SIG-M5 treated with dmso at 0.1 percent for 504 hours (cell line): ENCODE data around the gene AP3B1.

Source experiments
- DNase-seq: peaks from one replicate; lab custom pipeline; 2025; ENCODE audit not compliant: unreplicated experiment; lab: John Stamatoyannopoulos, UW

AP3B1 gene

DNA sequence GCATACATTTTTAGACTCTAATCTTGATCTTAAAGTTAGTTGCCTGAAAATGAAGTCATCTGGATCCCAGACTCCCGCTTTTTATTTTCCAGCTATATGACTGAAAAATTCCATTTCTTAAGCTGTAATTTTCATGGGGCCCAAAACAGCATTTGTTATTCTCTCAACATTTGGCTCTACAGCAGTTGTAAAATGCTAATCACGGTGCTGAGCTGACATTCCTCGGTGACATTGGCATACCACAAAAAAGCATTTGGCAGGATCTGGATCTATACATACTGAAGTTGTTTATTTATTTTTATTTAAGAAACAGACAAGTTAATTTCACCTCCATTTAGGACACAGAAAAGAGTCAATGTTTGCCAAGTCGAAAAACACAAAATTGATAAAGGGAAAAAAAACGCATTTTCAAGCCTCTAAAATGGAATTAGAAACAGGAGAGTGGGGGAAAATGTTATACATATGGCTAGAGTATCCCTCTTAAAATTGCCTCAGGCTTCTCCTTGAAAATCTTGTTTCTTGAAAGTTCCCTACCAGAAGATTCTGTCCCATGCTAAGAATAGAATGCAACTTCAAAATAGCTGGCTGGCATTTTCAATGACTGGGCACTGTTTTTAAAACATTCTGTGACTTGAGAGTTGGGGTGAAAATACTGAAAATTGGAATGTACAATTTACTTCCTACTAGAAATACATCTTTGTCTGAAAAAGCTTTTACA, 310.9 kb downstream of the AP3B1 start:
- DNase-seq, result no peak

DNA sequence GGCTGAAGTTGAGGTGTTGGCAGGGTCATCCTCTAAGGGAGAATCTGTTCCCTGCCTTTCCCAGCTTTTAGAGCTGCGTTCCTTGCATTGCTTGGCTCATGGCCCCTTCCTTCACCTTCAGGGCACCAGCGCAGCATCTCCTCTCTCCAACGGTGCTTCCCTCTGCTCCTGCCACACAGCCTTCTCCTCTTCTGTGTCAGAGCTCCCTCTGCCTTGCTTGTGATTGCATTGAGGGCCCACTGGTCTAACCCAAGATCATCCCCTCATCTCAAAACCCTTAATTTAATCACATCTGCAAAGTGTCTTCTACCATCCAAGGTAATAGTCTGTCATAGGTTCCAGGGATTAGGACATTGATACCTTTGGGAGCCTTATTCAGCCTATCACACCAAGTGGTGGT, 312.7 kb downstream of the AP3B1 start:
- DNase-seq, result peak; percentile 5

- DNase-seq, result no peak
Measured at GRCh38 chr5:77974576-77974975, 319.9 kb downstream of the AP3B1 start.

DNA sequence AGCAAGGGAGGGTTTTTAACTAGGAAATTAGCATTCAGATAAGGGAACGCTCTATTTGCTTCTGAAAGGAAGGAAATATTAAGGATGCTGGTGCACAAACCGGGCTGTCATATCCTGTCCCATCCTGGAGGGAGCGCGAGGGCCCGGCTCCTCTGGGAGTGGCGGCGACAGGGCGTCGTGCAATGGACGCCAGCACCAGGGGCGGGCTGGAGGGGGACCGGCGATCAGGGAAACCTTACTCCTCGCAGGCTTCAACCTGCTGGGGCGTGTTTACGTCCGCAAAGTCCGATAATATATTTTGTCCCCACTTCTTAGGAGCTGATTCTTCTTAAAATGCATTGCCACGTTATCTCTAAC, 321.3 kb downstream of the AP3B1 start:
- no peak for DNase-seq

- DNase-seq, result no peak
Measured at GRCh38 chr5:77972469-77973252, 321.8 kb downstream of the AP3B1 start.

DNA sequence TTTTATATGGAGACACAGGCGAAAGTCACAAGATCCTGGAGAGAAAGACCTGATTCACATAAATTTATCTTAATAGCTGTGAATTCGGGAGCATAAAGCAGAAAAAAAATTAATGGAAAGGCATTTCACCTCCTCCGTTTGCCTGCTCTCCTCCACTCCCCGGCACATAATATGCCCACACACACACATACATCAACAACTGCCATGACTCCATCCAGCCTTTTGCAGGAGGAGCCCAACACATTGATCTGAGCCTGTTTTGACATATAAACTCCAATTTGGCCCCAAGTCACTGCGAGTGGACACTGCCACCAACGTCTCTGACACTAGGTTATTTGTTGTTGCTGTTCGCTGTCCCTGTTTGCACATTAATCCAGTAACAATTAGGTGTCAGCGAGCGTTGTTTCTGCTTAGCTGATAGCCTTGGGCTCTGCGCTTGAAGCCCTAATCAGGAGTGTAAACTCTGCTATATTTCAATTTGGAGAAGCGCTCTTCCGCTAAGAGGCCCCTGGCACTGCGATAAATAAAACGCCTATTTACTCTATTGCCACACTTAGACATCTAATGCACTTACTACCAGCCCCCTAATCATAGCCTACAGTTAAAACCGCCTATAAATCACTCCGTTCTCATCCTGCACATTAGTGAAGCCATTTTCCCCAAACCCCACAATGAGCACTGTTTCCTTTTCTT, 322.6 kb downstream of the AP3B1 start:
- no peak for DNase-seq

GRCh38 chr5:77970891-77971290, 323.6 kb downstream of the AP3B1 start:
- DNase-seq, result no peak

DNA sequence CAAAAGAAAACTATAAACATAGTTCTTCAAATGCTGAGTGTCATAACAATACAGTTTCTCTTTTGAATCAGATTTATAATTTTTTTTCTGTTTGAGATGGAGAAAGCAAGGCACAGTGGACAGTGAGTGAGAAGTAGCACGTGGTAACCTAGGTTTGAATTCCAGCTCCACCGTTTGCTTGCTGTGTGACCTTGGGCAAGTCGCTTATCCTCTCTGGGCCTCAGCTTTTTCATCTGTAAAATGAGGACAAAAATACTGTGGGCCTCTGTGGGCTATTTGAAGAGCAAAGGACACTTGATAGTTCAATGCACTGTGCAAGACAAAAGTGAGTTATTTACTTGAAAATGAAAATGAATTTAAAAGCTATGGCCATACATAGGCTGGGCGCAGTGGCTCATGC, 330.7 kb downstream of the AP3B1 start:
- no peak for DNase-seq

- no peak for DNase-seq
Measured at GRCh38 chr5:77960863-77961396, 333.6 kb downstream of the AP3B1 start.

- no peak for DNase-seq
Measured at GRCh38 chr5:77960305-77960704, 334.2 kb downstream of the AP3B1 start.

- no peak for DNase-seq
Measured at GRCh38 chr5:77958642-77959330, 335.7 kb downstream of the AP3B1 start.

DNA sequence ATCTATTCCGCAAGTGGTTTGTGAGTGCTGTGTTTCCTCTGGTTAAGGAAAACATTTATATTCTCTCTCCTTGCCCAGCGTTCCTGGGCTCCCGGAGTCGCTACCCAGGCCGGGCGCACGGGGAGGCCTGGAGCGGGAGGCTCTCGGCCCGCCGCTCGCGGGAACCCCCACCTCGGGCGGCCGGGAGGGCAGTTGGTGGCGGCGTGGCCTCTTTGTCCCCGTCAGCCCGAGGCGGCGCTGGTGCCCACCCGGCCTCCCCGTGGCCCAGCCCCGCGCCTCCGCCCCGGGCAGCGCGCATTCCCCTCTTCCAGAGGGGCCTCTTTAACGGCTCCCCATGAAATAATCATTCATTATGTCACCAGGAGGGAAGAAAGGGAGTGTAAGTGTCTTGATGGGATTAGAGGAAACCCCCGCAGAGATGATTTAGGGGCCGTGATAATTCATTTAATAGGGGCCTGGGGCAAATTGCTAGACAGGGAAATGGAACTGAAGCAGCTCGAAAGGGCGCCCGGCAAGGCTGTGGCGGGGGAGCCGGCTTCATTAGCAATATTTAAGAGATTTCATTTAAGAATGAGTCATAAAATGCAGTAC, 336.5 kb downstream of the AP3B1 start:
- no peak for DNase-seq

- DNase-seq, result no peak
Measured at GRCh38 chr5:77957516-77957915, 337.0 kb downstream of the AP3B1 start.

DNA sequence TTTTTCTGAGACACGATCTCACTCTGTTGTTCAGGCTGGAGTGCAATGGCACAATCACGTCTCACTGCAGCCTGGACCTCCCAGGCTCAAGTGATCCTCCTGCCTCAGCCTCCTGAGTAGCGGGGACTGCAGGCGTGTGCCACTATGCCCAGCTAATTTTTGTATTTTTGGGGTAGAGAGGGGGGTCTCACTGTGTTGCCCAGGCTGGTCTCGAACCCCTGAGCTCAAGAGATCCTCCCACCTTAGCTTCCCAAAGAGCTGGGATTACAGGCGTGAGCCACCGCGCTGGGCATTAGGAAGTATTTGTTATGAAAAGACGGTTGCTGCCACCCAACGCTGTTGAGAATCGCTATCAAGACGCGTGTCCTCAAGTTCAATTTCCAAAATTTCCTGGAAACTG, 337.4 kb downstream of the AP3B1 start:
- no peak for DNase-seq

GRCh38 chr5:77955577-77955976, 338.9 kb downstream of the AP3B1 start:
- DNase-seq, result no peak

GRCh38 chr5:77953374-77953773, 341.1 kb downstream of the AP3B1 start:
- no peak for DNase-seq

GRCh38 chr5:77952636-77953212, 341.8 kb downstream of the AP3B1 start:
- DNase-seq, result no peak
